HG02678 (cell line): ENCODE data around the gene NAA80.

Source experiments
- ATAC-seq: cut with Tn5 transposase; IDR thresholded peaks from one replicate; pipeline ENCODE4 v1.9.1; 2021; ENCODE audit warnings: mild to moderate bottlenecking, moderate library complexity; ENCODE audit not compliant: unreplicated experiment

Gene NAA80

GRCh38 chr3:50298836-50299637 is at the start of gene NAA80, which contains the start of gene HYAL3:
NAA80 (minus strand) TSS chr3:50299405; CDS start chr3:50297463, 1,942 bp downstream.
HYAL3 (minus strand) TSS chr3:50299405; CDS start chr3:50295602, 3,803 bp downstream.
- peak; percentile 86 for ATAC-seq

GRCh38 chr3:50347187-50347813 is 48.1 kb upstream of the NAA80 start:
- no peak for ATAC-seq

DNA sequence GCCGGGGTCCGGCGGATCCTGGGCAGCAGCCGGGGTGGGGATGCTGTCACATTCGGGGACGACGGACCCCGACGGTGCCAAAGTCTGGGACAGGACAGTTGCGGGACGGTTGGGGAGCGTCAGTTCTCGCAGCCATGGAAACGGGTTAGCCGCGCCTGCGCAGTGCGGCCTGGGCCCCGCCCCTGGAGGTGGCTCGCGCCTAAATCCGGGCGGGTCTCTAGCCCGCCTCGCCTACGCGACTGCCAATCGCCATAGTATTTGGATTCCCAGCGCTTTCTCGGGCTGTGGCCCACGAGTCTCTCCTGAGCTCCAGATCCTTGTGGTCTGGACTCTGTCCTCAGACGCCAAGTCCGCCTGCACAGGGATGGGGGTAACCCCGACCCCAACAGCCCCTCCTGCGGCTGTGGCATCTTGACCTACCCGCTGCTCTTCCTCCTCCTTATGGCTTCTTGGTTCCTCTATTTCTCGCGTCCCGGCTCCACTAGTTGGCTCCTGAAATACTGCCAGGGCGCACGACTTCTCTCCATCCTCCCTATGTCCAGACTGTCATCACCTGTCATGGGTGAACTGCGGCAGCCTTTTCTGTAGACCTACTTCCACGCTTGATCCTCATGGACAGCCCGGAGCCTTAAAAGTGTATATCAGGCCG is 46.5 kb upstream of the NAA80 start, which contains the start of gene ZMYND10:
Gene ZMYND10, minus strand, starts transcription at position 147 of the 649 bp plus-strand sequence. CDS start 153 bp downstream, outside the sequence.
- no peak for ATAC-seq

DNA sequence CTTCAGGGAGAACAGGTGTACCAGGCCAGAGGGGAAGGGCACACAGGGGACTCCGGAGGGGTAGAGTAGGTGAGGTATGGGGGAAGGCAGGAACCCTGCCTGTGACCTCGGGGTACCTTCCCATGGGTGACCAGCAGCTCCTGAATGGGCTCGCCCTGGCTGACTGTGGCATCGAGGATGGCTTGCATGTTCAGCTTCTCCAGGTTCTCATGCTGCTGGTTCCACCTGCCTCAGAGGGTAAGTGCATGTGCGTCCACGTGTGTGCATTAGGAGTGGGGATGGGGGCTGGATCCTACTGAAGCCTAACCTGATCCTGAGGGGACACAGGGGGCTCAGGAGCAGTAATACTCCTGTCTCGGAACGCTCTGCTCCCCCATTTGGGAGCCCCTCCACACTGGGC is 45.8 kb upstream of the NAA80 start:
- no peak for ATAC-seq

DNA sequence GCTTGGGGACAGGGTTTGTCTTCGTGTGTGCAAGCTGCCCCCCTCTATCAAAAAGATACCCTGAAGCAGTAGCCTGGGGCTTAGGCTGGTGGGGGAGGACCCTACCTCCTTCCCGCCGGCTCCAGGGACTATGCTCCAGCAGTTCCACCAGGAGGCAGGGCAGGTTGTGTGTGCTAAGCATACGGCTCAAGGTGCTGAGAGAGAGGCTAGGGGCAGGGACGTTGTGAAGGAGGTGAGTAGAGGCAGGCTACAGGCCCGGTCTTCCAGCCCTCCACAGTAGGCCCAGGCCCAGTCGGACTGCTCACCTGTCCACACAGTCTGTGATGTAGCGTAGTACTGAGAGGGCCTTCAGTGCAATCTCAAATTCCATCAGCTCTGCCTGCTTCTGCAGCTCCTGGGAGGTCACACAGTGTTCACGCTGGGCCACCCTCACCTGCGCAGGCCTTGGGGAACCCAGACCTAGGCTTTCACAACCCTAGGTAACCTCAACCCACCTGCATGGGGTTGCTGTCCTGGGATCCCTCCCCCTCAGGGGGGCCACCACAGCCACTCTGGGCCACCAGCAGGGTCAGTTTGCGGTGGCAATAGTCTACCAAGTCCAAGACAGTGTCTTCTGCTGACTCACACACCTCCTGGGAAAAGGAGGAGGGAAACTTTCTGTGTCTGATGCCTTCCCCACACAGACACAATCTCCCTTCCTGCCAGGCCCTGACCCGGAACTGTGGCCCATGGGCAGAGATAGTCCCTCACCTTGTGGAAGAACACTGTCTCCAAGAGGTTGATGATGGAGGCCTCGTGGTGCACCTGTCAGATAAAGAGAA is 43.8 kb upstream of the NAA80 start:
- no peak for ATAC-seq

DNA sequence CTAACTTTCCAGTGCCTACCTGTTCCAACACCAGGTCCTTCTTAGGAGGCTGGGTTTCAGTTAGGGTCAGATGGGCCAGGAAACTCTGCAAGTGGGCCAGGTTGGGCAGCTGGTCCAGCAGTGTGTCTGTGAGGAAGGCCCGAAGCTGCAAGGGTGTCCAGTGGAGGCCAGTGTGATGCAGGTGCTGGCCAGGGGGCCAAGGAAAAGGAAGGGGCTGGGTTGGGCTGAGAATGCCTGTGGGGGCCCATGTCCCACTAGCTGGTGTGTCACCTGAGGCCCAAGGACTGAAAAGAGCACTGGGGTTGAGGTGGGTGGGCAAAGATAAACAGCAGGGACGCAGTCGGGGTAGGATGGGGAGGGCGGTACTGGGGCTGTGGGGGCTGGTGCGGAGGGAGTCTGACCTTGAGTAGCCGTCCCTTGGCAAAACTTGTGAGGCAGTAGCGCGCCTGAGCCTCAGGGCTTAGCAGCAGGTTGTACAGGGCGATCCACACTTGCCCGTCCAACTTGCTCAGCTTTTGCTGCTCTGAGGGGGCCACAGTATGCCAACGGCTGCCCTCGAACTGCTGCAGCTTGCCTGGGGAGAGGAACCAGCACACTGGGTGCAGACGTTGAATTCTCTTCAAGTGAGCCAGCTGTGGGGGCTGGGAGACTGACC is 42.9 kb upstream of the NAA80 start:
- no peak for ATAC-seq

DNA sequence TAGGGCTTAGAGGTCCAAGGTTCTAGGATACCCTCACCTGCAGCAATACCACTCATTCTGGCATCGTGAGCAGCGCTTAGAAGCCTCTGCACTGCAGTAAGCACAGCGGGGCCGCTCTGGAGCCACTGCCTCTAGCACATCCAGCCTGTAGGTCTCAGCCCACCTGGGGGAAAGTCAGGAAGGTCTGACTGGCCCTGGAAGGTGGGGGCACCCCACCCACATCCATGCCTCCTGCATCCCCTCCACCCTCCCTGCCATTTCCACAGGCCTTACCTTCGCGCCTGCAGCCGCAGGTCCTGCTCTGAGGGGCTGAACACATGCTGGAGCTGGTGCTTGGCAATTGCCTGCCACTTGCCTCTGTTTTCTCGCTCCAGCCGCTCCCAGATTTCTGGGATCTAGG is 42.3 kb upstream of the NAA80 start:
- no peak for ATAC-seq

- peak; percentile 21 for ATAC-seq
Measured at GRCh38 chr3:50340448-50341329, 41.5 kb upstream of the NAA80 start, which contains the start of gene RASSF1. RASSF1 (minus strand) TSS chr3:50340836; CDS start chr3:50340805, 31 bp downstream.

DNA sequence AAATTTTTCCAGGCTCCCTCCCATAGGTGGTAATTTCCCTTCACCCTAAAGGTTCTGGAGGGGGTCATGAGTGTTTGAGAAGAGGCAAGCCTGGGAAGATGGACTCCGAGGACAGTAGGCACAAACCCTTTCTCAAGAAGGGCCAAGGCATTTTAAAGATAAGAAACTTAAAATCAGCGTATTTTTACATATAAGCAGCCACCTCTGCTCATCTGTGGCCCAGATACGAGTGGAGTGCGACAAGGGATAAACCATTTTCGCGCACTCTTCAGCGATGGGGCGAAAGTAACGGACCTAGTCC is 40.9 kb upstream of the NAA80 start:
- no peak for ATAC-seq

- ATAC-seq, result no peak
Measured at GRCh38 chr3:50339485-50340146, 40.4 kb upstream of the NAA80 start.

DNA sequence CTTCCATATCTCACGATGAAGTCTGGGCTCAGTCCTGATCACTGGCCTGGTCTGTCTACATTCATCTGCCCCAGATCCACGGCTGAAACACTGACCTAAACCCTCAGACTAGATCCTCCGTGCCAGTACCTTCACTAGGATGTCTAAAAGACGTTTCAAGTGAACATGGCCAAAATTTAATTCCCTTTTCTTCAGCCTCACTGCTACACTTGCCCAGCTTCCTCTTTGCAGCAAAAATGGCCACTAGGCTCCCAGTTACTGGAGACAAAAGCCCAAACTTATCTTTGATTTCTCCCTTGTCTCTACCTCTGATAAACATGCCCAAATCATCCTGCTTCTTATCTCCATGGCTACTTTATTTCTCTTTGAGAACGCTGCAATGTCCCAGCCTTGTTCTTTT is 39.8 kb upstream of the NAA80 start:
- ATAC-seq, result no peak

DNA sequence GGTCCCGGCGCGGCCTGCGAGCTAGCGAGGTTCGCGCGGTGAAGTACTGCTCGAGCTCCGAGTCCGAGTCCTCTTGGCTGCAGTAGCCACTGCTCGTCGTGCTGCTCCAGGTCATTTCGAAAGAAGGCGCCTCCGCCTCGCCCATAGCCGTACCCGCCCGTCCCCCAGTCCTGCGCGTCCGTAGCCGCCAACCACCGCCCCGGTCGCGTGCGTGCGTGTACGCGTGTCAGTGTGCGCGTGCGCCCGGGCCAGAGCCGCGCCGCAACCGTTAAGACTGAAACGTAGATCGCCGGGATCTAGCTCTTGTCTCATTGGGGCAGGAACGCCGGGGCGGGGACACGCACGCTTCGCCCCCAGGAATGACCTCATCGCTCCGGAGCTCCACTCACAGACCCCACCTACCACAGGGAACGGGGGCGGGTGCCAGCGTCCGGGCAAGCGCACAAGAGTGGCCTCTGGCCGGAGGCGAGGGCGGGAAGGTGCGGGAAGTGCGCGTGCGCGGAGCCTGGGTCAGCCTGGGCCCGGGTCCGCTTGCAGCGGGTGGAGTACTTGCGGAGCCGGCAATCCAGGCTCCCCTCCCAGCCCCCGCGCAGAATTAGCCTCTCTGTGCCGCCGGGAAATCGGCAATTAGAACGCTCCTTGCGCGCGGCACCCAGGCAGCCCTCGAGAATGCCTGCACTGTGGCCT is 38.1 kb upstream of the NAA80 start:
- peak; percentile 72 for ATAC-seq

DNA sequence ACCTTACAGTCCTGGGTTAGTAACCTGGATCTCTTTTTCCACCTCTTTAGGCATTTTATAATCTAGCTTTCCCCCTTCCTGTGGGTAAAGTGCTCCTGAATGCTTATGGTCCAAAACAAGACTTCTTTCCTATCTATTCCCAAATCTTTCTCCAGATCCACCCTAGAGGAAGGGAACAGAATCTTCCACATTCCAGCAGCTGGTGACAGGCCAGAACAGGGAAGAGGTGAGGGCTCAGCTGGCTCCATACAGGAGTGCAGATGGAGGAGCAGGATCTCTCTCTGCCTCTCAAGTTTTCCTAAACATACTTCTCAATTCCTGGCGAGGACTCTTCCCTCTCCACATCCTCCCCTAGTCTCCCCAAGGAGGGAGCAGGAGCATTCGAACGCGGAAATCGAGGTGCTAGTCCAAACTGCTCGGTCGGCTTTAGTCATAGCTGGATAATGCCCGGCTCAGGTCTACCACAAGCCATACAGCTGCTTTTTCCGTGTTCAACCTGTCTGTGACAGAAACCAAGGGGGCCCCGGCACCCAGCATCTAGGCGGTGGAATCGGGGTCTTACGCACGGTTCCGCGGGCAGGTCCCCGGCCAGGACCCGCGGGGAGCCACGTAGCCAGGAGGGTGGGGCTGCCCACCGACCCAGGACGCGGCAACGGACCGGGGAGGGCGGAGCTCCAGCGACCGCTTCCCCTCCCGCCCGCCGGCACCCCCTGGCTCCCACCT is 37.4 kb upstream of the NAA80 start:
- peak; percentile 30 for ATAC-seq

DNA sequence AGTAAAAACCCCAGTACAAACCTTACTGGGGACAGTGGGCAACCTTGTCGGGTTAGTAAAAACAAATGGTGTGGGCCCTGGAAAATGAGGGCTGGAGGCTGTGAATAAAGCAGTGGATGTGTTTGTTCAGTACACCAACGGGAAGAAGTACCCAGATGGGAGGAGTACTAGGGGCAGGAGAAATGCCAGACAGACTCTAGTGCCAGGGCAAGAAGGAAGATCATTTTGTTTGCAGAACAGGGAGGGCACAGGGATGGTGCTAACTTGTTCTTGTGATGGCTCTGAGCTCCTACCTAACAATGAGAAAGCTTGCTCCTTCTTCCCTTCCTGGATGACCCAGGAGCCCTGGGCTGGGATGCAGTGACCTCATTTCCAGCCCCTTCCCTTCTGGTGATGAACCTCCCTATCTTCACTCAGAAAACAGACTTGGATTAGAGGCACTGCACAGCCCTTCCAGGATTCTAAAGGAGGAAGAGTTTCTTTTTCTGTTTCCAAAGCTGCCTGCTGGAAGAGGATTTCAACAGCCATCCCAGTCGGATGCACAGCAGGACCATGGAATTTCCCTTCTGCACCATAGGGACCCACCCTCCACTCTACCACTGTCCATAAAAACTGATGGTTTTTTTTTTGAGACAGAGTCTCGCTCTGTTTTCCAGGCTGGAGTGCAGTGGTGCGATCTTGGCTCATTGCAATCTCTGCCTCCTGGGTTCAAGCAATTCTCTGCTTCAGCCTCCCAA is 35.3 kb upstream of the NAA80 start:
- no peak for ATAC-seq

DNA sequence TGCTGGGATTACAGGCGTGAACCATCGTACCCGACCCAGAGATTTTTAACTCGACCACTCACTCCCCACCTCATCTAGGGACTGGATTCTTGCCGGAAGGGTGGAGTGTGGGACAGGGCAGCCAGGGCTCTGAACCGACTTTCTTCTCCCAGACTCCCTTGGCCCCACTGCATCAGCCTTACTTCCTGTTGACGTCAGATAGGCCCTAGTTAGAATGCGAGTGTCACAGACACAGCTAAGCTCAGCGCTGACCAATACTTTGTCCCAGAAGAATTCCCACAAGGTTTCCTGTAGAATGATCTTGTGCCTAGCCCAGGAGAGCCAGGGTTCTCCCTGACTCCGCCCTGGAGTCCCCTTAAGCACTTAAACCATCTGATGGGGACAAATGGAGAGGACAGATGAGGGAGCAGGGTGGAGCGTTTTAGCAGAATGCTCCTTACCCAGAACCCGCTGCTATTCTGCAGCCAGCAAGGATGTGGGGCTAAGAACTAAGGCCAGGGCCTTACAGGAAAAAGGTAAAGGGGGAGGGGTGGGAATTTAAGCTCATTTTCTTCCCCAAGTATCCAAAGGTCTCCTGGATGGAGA is 34.6 kb upstream of the NAA80 start:
- ATAC-seq, result no peak

- no peak for ATAC-seq
Measured at GRCh38 chr3:50331364-50331907, 32.2 kb upstream of the NAA80 start.
